ENCODE data around the gene PLPP3.

DNA sequence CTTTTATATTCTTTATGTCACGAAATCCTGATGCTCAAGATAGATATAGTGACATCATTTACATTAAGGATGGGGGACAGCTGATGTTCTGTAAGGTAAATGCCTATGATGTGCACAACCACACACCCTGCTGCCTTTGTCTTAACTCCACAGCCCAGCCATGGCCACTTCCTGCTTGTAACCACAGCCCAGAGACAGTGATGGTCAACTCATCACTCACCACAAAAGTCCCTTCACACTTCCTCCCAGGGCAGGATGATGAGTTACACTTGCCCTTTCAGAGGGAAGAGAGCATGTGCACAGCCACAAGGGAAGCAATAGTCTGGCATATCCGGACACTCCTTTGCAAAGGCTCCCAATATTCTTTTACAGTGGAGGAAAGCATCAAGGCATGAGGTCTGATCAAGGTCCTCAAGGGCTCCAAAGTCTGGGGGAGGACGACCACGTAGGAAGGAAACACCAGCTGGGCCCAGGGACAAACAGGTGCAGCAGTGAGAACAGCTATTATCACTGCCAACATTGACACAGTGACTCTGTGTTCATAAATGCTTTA is 53.8 kb downstream of the PLPP3 start:
- TF ChIP-seq, protein P1, sequence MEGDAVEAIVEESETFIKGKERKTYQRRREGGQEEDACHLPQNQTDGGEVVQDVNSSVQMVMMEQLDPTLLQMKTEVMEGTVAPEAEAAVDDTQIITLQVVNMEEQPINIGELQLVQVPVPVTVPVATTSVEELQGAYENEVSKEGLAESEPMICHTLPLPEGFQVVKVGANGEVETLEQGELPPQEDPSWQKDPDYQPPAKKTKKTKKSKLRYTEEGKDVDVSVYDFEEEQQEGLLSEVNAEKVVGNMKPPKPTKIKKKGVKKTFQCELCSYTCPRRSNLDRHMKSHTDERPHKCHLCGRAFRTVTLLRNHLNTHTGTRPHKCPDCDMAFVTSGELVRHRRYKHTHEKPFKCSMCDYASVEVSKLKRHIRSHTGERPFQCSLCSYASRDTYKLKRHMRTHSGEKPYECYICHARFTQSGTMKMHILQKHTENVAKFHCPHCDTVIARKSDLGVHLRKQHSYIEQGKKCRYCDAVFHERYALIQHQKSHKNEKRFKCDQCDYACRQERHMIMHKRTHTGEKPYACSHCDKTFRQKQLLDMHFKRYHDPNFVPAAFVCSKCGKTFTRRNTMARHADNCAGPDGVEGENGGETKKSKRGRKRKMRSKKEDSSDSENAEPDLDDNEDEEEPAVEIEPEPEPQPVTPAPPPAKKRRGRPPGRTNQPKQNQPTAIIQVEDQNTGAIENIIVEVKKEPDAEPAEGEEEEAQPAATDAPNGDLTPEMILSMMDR (conservative IDR thresholded peaks at IDR 0.05; ENCODE audit: low read depth in 2 of 2), result no peak
- TF ChIP-seq EZH2 (IDR thresholded peaks at IDR 0.05; ENCODE audit: low read depth, unreplicated experiment) (no peak), EZH2phosphoT487 (IDR thresholded peaks at IDR 0.05; ENCODE audit: unreplicated experiment) (no peak), POLR2AphosphoS5 (IDR thresholded peaks at IDR 0.05; ENCODE audit: low read depth) (no peak), CREB1 (CRISPR knock-in tag; IDR thresholded peaks at IDR 0.05; ENCODE audit: low read depth) (no peak), NANOG (IDR thresholded peaks at IDR 0.05; ENCODE audit: borderline replicate concordance) (no peak)
- TF ChIP-seq, protein P2, sequence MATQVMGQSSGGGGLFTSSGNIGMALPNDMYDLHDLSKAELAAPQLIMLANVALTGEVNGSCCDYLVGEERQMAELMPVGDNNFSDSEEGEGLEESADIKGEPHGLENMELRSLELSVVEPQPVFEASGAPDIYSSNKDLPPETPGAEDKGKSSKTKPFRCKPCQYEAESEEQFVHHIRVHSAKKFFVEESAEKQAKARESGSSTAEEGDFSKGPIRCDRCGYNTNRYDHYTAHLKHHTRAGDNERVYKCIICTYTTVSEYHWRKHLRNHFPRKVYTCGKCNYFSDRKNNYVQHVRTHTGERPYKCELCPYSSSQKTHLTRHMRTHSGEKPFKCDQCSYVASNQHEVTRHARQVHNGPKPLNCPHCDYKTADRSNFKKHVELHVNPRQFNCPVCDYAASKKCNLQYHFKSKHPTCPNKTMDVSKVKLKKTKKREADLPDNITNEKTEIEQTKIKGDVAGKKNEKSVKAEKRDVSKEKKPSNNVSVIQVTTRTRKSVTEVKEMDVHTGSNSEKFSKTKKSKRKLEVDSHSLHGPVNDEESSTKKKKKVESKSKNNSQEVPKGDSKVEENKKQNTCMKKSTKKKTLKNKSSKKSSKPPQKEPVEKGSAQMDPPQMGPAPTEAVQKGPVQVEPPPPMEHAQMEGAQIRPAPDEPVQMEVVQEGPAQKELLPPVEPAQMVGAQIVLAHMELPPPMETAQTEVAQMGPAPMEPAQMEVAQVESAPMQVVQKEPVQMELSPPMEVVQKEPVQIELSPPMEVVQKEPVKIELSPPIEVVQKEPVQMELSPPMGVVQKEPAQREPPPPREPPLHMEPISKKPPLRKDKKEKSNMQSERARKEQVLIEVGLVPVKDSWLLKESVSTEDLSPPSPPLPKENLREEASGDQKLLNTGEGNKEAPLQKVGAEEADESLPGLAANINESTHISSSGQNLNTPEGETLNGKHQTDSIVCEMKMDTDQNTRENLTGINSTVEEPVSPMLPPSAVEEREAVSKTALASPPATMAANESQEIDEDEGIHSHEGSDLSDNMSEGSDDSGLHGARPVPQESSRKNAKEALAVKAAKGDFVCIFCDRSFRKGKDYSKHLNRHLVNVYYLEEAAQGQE (IDR thresholded peaks at IDR 0.05; ENCODE audit: unreplicated experiment), result no peak
- TF ChIP-seq, protein P3, sequence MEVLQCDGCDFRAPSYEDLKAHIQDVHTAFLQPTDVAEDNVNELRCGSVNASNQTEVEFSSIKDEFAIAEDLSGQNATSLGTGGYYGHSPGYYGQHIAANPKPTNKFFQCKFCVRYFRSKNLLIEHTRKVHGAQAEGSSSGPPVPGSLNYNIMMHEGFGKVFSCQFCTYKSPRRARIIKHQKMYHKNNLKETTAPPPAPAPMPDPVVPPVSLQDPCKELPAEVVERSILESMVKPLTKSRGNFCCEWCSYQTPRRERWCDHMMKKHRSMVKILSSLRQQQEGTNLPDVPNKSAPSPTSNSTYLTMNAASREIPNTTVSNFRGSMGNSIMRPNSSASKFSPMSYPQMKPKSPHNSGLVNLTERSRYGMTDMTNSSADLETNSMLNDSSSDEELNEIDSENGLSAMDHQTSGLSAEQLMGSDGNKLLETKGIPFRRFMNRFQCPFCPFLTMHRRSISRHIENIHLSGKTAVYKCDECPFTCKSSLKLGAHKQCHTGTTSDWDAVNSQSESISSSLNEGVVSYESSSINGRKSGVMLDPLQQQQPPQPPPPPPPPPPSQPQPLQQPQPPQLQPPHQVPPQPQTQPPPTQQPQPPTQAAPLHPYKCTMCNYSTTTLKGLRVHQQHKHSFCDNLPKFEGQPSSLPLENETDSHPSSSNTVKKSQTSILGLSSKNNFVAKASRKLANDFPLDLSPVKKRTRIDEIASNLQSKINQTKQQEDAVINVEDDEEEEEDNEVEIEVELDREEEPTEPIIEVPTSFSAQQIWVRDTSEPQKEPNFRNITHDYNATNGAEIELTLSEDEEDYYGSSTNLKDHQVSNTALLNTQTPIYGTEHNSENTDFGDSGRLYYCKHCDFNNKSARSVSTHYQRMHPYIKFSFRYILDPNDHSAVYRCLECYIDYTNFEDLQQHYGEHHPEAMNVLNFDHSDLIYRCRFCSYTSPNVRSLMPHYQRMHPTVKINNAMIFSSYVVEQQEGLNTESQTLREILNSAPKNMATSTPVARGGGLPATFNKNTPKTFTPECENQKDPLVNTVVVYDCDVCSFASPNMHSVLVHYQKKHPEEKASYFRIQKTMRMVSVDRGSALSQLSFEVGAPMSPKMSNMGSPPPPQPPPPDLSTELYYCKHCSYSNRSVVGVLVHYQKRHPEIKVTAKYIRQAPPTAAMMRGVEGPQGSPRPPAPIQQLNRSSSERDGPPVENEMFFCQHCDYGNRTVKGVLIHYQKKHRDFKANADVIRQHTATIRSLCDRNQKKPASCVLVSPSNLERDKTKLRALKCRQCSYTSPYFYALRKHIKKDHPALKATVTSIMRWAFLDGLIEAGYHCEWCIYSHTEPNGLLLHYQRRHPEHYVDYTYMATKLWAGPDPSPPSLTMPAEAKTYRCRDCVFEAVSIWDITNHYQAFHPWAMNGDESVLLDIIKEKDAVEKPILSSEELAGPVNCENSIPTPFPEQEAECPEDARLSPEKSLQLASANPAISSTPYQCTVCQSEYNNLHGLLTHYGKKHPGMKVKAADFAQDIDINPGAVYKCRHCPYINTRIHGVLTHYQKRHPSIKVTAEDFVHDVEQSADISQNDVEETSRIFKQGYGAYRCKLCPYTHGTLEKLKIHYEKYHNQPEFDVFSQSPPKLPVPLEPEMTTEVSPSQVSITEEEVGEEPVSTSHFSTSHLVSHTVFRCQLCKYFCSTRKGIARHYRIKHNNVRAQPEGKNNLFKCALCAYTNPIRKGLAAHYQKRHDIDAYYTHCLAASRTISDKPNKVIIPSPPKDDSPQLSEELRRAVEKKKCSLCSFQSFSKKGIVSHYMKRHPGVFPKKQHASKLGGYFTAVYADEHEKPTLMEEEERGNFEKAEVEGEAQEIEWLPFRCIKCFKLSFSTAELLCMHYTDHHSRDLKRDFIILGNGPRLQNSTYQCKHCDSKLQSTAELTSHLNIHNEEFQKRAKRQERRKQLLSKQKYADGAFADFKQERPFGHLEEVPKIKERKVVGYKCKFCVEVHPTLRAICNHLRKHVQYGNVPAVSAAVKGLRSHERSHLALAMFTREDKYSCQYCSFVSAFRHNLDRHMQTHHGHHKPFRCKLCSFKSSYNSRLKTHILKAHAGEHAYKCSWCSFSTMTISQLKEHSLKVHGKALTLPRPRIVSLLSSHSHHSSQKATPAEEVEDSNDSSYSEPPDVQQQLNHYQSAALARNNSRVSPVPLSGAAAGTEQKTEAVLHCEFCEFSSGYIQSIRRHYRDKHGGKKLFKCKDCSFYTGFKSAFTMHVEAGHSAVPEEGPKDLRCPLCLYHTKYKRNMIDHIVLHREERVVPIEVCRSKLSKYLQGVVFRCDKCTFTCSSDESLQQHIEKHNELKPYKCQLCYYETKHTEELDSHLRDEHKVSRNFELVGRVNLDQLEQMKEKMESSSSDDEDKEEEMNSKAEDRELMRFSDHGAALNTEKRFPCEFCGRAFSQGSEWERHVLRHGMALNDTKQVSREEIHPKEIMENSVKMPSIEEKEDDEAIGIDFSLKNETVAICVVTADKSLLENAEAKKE (CRISPR knock-in tag; IDR thresholded peaks at IDR 0.05), result no peak
